ENCODE results near the gene UBALD1.
"Not testable (repeated sequence)": the region's sequence is repeated elsewhere in the genome, so short reads cannot be mapped to it uniquely, and the experiment has no call there.

Gene UBALD1

GRCh38 chr16:4597174-4597573 lies 17.5 kb downstream of the UBALD1 start:
- no peak for DNase-seq (ENCODE audit: low spot score)

GRCh38 chr16:4594433-4595410 lies 20.0 kb downstream of the UBALD1 start:
- DNase-seq (ENCODE audit: low spot score), result no peak

- DNase-seq (ENCODE audit: low spot score), result no peak
Observed at GRCh38 chr16:4593086-4593485, 21.6 kb downstream of the UBALD1 start.

- DNase-seq (ENCODE audit: low spot score), result no peak
Observed at GRCh38 chr16:4591706-4592470, 22.8 kb downstream of the UBALD1 start.

- no peak for DNase-seq (ENCODE audit: low spot score)
Observed at GRCh38 chr16:4591191-4591590, 23.5 kb downstream of the UBALD1 start.

- no peak for DNase-seq (ENCODE audit: low spot score)
Observed at GRCh38 chr16:4588961-4589360, 25.7 kb downstream of the UBALD1 start.

- no peak for DNase-seq (ENCODE audit: low spot score)
Observed at GRCh38 chr16:4588386-4588785, 26.3 kb downstream of the UBALD1 start.

GRCh38 chr16:4586291-4586690 lies 28.4 kb downstream of the UBALD1 start:
- no peak for DNase-seq (ENCODE audit: low spot score)

GRCh38 chr16:4583906-4584305 lies 30.8 kb downstream of the UBALD1 start:
- no peak for DNase-seq (ENCODE audit: low spot score)

GRCh38 chr16:4580250-4580649 lies 34.4 kb downstream of the UBALD1 start:
- DNase-seq (ENCODE audit: low spot score), result no peak

GRCh38 chr16:4578961-4579530 lies 35.6 kb downstream of the UBALD1 start:
- DNase-seq (ENCODE audit: low spot score), result no peak

- no peak for DNase-seq (ENCODE audit: low spot score)
Observed at GRCh38 chr16:4576008-4576407, 38.7 kb downstream of the UBALD1 start.

GRCh38 chr16:4574919-4575705 lies 39.6 kb downstream of the UBALD1 start:
- no peak for DNase-seq (ENCODE audit: low spot score)

GRCh38 chr16:4573926-4574325 lies 40.8 kb downstream of the UBALD1 start:
- not testable (repeated sequence) for DNase-seq (ENCODE audit: low spot score)

- DNase-seq (ENCODE audit: low spot score), result no peak
Observed at GRCh38 chr16:4572715-4573114, 42.0 kb downstream of the UBALD1 start.

- no peak for DNase-seq (ENCODE audit: low spot score)
Observed at GRCh38 chr16:4570688-4571321, 43.9 kb downstream of the UBALD1 start.

- no peak for DNase-seq (ENCODE audit: low spot score)
Observed at GRCh38 chr16:4570086-4570485, 44.6 kb downstream of the UBALD1 start.

GRCh38 chr16:4566144-4566543 lies 48.5 kb downstream of the UBALD1 start:
- DNase-seq (ENCODE audit: low spot score), result no peak

- DNase-seq (ENCODE audit: low spot score), result no peak
Observed at GRCh38 chr16:4564661-4565267, 49.9 kb downstream of the UBALD1 start.

- no peak for DNase-seq (ENCODE audit: low spot score)
Observed at GRCh38 chr16:4561596-4561995, 53.1 kb downstream of the UBALD1 start.

Data from hematopoietic multipotent progenitor cell treated with erythropoietin and hydrocortisone succinate and interleukin-3 and kit ligand, for 17 days (in vitro differentiated cells).